Measurements from ENCODE around the gene SLC27A1. TPM values are rescaled to one million over a fixed set of nuclear protein-coding genes. Genes with fewer than 3 reads are reported as not detected.
A peak's percentile ranks its signal among the peaks of the same experiment; 100 is the strongest.

The SLC27A1 gene
- total RNA-seq, 1 experiment from 2014 or later, result 3.7 TPM

DNA sequence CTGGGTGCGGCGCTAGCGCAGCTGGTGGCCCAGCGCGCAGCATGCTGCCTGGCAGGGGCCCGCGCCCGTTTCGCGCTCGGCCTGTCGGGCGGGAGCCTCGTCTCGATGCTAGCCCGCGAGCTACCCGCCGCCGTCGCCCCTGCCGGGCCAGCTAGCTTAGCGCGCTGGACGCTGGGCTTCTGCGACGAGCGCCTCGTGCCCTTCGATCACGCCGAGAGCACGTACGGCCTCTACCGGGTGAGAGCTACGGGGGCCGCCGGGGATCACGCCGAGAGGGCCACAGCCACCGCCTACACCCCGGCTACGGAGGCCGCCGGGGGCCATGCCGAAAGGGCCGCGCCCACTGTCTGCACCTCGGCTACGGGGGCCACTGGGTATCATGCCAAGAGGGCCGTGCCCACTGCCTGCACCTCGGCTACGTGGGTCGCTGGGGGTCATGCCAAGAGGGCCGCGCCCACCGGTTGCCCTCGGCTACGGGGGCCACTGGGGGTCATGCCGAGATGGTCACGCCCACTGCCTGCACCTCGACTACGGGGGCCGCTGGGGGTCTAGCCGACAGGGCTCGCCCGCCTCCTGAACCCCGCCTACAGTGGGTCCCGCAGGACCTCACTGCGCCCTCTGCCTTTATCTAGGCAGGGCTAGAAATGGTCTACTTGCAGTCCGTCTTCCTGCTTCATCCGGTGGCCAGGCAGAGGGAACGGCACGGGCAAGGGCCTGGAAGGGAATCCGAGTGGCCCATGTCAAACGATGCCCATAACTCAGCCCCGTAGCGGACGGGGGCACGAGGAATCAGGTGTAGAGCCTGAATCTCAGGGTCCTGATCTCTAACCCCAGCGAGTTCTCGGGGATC is 41.6 kb downstream of the SLC27A1 start:
- no peaks in the 10 kb centered on the region for H3K27me3 ChIP-seq (replicated peaks; ENCODE audit: control insufficient read depth, insufficient read depth, low read length)
- no TSS peak for BruUV-seq (replicated peaks)
- TF ChIP-seq CTCF (IDR thresholded peaks at IDR 0.05; ENCODE audit: insufficient read depth in 1 of 2, low read depth in 1 of 2, low read length in 1 of 2, severe bottlenecking in 1 of 2, unreplicated experiment in 1 of 2), result peak in 1 of 2 experiments; percentile 26
- POLR2A ChIA-PET, result interaction anchor here (0.8 to 1.9 kb wide), 2 partner anchors 94 to 347 kb away, joined by 3 to 7 read pairs; partner anchors contain the start of gene RPL18A
- intact Hi-C loops (cut with micrococcal nuclease; ENCODE audit: unreplicated experiment), result loop anchor here (1.0 kb wide), 1 partner anchor 42 kb away; the partner anchor contains the start of gene SLC27A1
- peaks cover 33% of the 10 kb centered on the region for H3K36me3 Mint-ChIP-seq (ENCODE audit: insufficient read depth, unreplicated experiment)
- no peaks in the 10 kb centered on the region for H3K9me3 Mint-ChIP-seq (ENCODE audit: unreplicated experiment)
- H3K4me1 Mint-ChIP-seq (ENCODE audit: low read depth, unreplicated experiment), result peaks cover 5% of the 10 kb centered on the region
- H3K4me3 ChIP-seq (ENCODE audit: low read depth, low read length), result peak overlapping the region; percentile 77
- CTCF ChIA-PET, result interaction anchor here (0.8 to 1.8 kb wide), 3 partner anchors 13 to 94 kb away, joined by 3 to 5 read pairs (median 4); no protein-coding TSS in a partner anchor
- peak; percentile 72 to 73 for DNase-seq
- H3K4me1 ChIP-seq, result peaks cover 8% of the 10 kb centered on the region
- no peaks in the 10 kb centered on the region; the same call in 1 of the 2 replicates for H3K9me3 ChIP-seq
- peak overlapping the region; percentile 85 for H3K4me3 Mint-ChIP-seq (ENCODE audit: unreplicated experiment)
- no peaks in the 10 kb centered on the region for H3K36me3 ChIP-seq (ENCODE audit: control insufficient read depth, insufficient read depth, low read length)
- H3K27ac Mint-ChIP-seq (ENCODE audit: unreplicated experiment), result peak overlapping the region; percentile 91
- no peaks in the 10 kb centered on the region for H3K27me3 Mint-ChIP-seq (ENCODE audit: insufficient read depth, unreplicated experiment)

DNA sequence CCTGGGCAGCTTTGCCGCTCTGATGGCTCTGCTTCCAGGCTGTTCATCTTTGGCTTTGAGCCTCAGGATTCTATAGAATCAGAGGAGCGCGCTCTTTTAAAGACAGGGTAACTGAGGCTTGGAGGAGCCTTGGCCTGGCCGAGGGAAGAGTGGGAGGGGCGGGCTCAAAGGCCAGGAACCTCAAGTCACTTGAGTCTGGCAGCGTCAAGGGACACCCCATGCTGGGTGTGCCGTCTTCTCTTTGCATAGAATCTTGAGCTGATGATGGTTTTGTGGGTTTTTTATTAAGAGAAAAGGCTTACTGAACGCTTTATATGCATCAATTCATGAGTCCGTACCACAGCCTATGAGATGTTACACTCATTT is 42.2 kb downstream of the SLC27A1 start:
- Histone ChIP-seq H3K27me3 (replicated peaks; ENCODE audit: control insufficient read depth, insufficient read depth, low read length) (no peaks in the 10 kb centered on the region), H3K4me3 (ENCODE audit: low read depth, low read length) (peak overlapping the region; percentile 77), H3K36me3 (ENCODE audit: control insufficient read depth, insufficient read depth, low read length) (peaks cover 3% of the 10 kb centered on the region), H3K9me3 (peaks cover 5% of the 10 kb centered on the region; the same call in 1 of the 2 replicates), H3K4me1 (peaks cover 8% of the 10 kb centered on the region)
- POLR2A ChIA-PET, result no interaction called here
- Mint-ChIP-seq H3K4me1 (ENCODE audit: low read depth, unreplicated experiment) (peaks cover 5% of the 10 kb centered on the region), H3K27me3 (ENCODE audit: insufficient read depth, unreplicated experiment) (no peaks in the 10 kb centered on the region), H3K27ac (ENCODE audit: unreplicated experiment) (no peak overlapping the region), H3K4me3 (ENCODE audit: unreplicated experiment) (peak overlapping the region; percentile 85), H3K9me3 (ENCODE audit: unreplicated experiment) (no peaks in the 10 kb centered on the region), H3K36me3 (ENCODE audit: insufficient read depth, unreplicated experiment) (peaks cover 38% of the 10 kb centered on the region)
- TSS peak; percentile 30 for BruUV-seq (replicated peaks)
- DNase-seq, result no peak
- intact Hi-C loops (cut with micrococcal nuclease; ENCODE audit: unreplicated experiment), result no loop called here
- CTCF ChIA-PET, result no interaction called here
- TF ChIP-seq CTCF (IDR thresholded peaks at IDR 0.05; ENCODE audit: insufficient read depth in 1 of 2, low read depth in 1 of 2, low read length in 1 of 2, severe bottlenecking in 1 of 2, unreplicated experiment in 1 of 2), result no peak

DNA sequence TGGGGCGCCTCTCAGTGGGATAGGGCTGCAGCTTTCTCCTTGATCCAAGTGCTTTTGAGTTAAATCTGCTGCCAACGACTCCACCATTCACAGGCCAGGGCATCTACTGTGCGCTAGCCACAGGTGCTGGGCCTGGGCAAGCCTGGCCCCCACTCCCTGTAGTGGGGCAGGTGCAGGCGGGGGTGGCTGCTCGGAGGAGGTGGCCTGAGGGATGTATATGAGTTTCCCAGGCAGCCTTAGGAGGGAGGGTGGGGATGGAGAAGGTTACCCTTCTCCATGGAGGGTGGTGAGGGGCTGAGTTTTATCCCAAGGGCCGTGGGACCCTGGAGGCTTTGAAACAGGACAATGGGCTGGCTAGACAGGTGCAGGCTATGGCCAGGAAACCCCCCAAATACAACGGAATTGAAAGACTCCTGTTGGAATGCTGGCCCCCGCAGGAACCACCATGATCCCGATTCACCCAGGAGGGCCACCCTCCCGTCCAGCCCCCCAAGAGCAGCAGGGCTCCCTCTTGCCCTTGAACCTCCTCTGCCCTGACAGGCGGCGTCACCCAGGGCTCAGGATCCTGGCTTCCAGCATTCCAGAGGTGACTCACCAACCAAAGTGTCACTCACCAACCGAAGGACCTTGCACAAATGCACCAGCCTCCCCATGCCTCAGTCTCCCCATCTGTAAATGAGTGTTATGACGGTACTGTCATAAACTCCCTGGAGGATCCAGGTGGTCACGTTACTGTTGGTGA is 45.3 kb downstream of the SLC27A1 start:
- Histone ChIP-seq H3K27me3 (replicated peaks; ENCODE audit: control insufficient read depth, insufficient read depth, low read length) (no peaks in the 10 kb centered on the region), H3K9me3 (peaks cover 11% of the 10 kb centered on the region; the same call in 1 of the 2 replicates), H3K4me1 (peaks cover 3% of the 10 kb centered on the region), H3K4me3 (ENCODE audit: low read depth, low read length) (no peak overlapping the region), H3K36me3 (ENCODE audit: control insufficient read depth, insufficient read depth, low read length) (peaks cover 5% of the 10 kb centered on the region)
- Mint-ChIP-seq H3K4me1 (ENCODE audit: low read depth, unreplicated experiment) (no peaks in the 10 kb centered on the region), H3K27ac (ENCODE audit: unreplicated experiment) (no peak overlapping the region), H3K9me3 (ENCODE audit: unreplicated experiment) (no peaks in the 10 kb centered on the region), H3K36me3 (ENCODE audit: insufficient read depth, unreplicated experiment) (peaks cover 40% of the 10 kb centered on the region), H3K27me3 (ENCODE audit: insufficient read depth, unreplicated experiment) (no peaks in the 10 kb centered on the region), H3K4me3 (ENCODE audit: unreplicated experiment) (no peak overlapping the region)
- no TSS peak for BruUV-seq (replicated peaks)
- CTCF ChIA-PET, result interaction anchor here (0.6 kb wide), 1 partner anchor 423 kb away, joined by 3 read pairs; no protein-coding TSS in a partner anchor
- POLR2A ChIA-PET, result no interaction called here
- DNase-seq, result no peak
- TF ChIP-seq CTCF (IDR thresholded peaks at IDR 0.05; ENCODE audit: insufficient read depth in 1 of 2, low read depth in 1 of 2, low read length in 1 of 2, severe bottlenecking in 1 of 2, unreplicated experiment in 1 of 2), result no peak
- intact Hi-C loops (cut with micrococcal nuclease; ENCODE audit: unreplicated experiment), result no loop called here
